ENCODE measurements around the gene ANKRD9.

The ANKRD9 gene

DNA sequence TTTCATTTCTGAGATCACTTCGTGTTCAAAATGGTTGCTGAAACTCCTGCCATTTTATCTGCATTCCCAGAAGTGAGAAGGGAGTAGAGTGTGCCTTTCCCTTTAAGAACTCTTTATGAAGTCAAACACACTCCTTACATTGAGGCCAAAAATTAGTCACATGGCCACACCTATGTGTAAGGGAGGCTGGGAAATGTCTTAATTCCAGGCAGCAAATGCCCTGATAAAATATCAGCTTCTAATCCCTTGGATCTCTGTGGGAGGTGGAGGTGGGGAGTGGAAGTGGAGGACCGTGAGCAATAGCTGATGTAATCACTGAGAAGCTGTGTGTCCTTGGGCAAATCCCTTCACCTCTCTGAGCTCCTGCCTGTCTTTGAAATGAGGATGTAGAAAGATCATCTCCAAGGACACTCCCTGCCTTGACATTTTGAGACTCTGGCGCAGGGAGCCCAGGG, 22.7 kb upstream of the ANKRD9 start:
- DNase-seq (ENCODE audit: low read depth) = peak; percentile 93
- TF ChIP-seq, protein P1, sequence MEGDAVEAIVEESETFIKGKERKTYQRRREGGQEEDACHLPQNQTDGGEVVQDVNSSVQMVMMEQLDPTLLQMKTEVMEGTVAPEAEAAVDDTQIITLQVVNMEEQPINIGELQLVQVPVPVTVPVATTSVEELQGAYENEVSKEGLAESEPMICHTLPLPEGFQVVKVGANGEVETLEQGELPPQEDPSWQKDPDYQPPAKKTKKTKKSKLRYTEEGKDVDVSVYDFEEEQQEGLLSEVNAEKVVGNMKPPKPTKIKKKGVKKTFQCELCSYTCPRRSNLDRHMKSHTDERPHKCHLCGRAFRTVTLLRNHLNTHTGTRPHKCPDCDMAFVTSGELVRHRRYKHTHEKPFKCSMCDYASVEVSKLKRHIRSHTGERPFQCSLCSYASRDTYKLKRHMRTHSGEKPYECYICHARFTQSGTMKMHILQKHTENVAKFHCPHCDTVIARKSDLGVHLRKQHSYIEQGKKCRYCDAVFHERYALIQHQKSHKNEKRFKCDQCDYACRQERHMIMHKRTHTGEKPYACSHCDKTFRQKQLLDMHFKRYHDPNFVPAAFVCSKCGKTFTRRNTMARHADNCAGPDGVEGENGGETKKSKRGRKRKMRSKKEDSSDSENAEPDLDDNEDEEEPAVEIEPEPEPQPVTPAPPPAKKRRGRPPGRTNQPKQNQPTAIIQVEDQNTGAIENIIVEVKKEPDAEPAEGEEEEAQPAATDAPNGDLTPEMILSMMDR (IDR thresholded peaks at IDR 0.05; ENCODE audit: insufficient read depth, low read depth, low read length, missing control alignments) = no peak
- H3K4me3 ChIP-seq (ENCODE audit: low read length) = no peak overlapping the region

DNA sequence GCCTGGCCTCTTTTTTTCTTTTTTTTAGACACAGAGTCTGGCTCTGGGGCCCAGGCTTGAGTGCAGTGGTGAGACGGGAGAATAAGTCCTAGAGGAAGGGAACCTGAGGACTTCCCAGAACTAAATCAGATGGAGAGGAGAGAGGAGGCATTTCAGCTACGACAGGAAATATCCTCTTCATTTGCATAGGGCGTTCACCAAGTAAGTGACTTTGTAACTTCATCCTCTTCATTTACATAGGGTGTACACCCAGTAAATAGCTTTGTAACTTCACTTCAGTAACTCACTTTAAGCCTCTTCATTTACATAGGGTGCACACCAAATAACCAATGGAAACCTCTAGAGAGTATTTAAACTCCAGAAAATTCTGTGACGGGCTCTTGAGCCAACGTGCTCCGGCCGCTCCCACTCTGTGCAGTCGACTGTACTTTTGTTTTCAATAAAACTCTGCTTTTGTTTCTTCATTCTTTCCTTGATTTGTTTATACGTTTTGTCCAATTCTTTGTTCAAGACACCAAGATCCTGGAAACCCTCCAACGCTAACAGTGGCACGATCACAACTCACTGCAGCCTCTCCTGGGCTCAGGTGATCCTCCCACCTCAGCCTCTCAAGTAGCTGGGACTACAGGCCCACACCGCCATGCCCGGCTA, 21.4 kb upstream of the ANKRD9 start:
- TF ChIP-seq, protein P1 (IDR thresholded peaks at IDR 0.05; ENCODE audit: insufficient read depth, low read depth, low read length, missing control alignments) = no peak
- peak; percentile 69 for DNase-seq (ENCODE audit: low read depth)
- H3K4me3 ChIP-seq (ENCODE audit: low read length) = no peak overlapping the region

DNA sequence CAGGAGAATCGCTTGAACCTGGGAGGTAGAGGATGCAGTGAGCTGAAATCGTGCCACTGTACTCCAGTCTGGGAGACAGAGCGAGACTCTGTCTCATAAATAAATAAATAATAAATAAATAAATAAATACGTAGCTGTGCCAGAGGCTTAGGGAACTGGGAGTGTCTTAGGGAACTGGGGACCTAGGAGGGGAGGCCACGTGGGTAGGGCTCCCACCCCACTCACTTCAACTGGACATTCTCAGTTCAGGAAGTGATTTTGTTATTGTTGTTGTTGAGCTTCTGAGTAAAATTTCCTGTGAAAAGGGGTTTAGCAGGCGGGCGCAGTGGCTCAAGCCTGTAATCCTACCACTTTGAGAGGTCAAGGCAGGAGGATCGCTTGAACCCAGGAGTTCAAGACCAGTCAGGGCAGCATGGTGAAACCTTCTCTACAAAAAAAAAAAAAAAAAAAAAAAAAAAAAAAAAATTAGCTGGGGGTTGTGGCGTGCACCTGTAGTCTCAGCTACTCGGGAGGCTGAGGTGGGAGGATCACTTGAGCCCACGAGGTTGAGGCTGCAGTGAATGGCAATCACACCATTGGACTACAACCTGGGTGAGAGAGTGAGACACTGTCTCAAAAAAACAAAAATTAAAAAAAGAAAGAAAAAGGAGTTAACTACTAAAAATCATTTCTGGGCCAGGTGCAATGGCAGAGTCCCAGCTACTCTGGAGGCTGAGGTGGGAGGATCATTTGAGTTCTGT, 19.0 kb upstream of the ANKRD9 start:
- no peak for DNase-seq (ENCODE audit: low read depth)
- TF ChIP-seq, protein P1 (IDR thresholded peaks at IDR 0.05; ENCODE audit: insufficient read depth, low read depth, low read length, missing control alignments) = no peak
- no peak overlapping the region for H3K4me3 ChIP-seq (ENCODE audit: low read length)

DNA sequence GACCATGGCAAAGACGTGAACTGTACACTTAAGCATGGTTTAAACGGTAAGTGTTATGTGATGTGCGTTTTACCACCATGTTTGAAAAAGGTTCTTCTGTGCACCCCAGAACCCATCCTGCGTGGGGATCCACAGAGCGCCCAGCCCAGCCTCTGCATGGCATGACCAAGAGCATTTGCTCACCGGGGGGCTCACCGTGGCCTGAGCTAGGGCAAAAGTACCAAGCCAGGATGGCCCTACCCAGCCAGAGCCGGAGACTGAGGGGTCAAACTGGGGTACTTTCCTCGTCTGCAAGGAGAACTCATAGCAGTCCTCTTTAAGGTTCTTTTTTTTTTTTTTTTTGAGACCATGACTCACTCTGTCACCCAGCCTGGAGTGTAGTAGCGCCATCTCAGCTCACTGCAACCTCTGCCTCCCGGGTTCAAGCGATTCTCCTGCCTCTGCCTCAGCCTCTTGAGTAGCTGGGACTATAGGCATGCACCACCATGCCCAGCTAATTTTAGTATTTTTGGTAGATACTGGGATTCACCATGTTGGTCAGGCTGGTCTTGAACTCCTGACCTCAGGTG, 16.4 kb upstream of the ANKRD9 start:
- H3K4me3 ChIP-seq (ENCODE audit: low read length) = no peak overlapping the region
- no peak for DNase-seq (ENCODE audit: low read depth)
- TF ChIP-seq, protein P1 (IDR thresholded peaks at IDR 0.05; ENCODE audit: insufficient read depth, low read depth, low read length, missing control alignments) = no peak

DNA sequence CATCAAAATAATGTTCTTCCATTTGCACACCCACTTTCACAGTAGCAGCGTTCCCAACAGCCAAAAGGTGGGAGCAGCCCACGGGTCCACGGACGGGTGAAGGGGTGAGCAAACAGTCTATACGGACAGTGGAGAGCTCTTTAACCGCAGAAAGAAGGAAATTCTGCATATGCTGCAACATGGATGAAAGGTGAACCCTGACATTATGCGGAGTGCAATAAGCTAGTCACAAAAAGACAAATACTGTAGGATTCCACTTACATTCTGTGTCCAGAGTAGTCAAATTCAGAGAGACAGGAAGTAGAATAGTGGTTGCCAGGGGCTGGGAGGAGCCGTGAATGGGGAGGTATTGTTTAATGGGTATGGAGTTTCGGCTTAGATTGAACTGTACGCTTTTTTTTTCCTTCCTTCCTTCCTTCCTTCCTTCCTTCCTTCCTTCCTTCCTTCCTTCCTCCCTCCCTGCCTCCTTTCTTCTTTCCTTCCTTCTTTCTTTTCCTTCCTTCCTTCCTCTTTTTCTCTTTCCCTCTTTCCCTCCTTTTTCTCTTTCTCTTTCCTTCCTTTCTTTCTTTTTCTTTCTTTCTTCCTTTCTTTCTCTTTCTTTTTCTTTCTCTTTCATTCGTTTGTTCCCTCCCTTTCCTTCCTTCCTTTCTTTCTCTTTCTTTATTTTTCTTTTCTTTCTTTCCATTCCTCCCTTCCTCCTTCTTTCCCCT, 15.8 kb upstream of the ANKRD9 start:
- TF ChIP-seq, protein P1 (IDR thresholded peaks at IDR 0.05; ENCODE audit: insufficient read depth, low read depth, low read length, missing control alignments) = no peak
- DNase-seq (ENCODE audit: low read depth) = peak; percentile 74
- peak overlapping the region; percentile 59 for H3K4me3 ChIP-seq (ENCODE audit: low read length)

DNA sequence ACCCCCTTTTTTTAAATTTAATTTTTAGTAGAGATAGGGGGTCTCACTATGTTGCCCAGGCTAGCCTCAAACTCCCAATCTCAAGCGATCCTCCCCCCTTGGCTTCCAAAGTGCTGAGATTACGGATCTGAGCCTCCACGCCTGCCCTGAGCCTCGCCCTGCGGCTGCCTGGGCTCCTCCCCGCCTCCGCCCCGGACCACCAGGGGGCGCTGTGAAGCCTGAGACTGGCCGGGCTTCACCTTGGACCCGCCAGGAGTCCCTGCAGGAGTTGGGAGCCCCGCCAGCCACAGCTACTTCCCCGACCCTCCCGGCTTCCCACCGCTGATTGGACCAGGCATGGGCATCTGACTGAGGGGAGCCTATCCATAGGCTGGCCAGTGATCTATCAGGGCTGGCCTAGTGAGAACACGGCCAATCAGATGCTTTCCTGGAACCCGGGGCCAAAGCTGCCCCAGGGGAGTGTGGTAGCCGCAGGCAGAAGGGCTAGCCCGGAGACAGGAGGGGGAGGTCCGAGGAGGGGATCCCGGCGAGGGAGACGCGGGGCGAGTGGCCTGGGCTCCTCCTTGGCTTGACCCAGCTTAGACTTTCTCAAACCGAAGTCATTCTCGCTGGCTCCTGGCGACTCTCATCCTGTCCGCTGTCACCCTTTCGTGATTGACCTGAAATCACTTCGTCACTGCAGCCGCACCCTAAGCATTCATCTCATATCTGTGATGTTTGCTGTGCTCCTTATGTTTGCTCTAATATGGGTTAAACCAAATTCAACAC, 15.1 kb upstream of the ANKRD9 start:
- peak; percentile 99 for DNase-seq (ENCODE audit: low read depth)
- H3K4me3 ChIP-seq (ENCODE audit: low read length) = peak overlapping the region; percentile 59
- TF ChIP-seq, protein P1 (IDR thresholded peaks at IDR 0.05; ENCODE audit: insufficient read depth, low read depth, low read length, missing control alignments) = peak; percentile 87
